Activated T-cell treated with anti-CD3 and anti-CD28 coated beads for 24 hours (primary cell): Measurements from ENCODE around the gene SRPK3.

ENCODE experiments used
- DNase-seq: peaks from one replicate; pipeline ENCODE4 v3.0.0-alpha.2; 2020; ENCODE audit warnings: low read depth

SRPK3 gene

DNA sequence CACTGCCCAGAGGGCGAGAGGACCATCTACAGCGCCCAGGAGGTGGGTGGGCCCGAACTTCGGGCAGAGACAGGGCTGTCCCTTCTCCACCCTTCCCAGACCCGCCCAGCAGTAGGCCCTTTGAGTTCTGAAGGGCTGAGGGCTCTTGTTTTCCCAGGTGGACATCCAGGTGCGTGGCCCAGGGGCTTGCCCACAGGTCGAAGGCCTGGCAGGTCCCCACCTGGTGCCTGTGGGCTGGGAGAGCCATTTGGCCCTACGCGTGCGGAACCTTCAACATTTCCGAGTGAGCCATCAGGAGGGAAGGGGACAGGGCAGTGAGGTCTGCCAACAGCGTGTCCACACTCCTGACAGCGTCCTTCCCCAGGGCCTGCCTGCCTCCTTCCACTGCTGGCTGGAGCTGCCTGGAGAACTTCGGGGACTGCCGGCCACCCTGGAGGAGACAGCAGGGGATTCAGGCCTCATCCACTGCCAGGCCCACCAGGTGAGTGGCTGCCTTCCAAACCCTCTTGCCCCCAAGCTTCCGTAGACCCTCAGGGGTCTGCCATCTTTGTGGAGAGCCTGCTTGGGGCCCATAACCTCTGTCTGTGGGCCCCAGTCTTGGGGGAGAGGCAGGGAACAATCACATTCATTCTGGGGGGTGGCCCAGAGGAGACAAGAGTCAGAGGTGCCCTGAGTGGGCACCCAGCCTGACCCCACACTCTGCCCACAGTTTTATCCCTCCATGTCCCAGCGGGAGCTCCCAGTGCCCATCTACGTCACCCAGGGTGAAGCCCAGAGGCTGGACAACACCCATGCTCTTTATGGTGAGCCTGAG lies 10.0 kb upstream of the SRPK3 start:
- no peak for DNase-seq

DNA sequence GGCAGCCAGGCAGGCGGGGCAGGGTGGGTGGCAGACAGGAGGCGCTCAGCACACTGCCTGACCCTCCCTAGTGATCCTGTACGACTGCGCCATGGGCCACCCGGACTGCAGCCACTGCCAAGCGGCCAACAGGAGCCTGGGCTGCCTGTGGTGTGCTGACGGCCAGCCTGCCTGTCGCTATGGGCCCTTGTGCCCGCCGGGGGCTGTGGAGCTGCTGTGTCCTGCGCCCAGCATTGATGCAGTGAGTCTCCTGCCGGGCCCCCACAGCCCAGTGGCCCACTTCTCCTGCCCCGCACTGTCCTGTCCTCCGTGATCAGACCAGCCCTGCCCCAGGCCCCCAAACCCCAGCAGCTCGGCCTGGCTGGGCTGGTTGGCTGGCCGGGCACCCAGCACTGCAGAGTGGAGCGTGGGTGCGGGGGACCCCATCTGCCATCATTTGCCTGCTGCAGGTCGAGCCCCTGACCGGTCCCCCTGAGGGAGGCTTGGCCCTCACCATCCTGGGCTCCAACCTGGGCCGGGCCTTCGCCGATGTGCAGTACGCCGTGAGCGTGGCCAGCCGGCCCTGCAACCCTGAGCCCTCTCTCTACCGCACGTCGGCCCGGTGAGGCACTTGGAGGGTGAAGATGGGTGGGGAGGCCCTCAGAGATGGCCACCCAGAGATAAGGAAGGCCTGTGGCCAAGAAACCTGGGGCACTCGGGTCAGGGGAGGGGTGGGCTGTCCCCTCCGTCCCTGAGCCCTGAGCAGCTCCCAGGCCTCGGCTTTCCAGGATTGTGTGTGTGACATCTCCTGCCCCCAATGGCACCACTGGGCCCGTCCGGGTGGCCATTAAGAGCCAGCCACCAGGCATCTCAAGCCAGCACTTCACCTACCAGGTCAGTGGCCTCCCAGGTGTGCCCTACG lies 9.2 kb upstream of the SRPK3 start:
- no peak for DNase-seq

DNA sequence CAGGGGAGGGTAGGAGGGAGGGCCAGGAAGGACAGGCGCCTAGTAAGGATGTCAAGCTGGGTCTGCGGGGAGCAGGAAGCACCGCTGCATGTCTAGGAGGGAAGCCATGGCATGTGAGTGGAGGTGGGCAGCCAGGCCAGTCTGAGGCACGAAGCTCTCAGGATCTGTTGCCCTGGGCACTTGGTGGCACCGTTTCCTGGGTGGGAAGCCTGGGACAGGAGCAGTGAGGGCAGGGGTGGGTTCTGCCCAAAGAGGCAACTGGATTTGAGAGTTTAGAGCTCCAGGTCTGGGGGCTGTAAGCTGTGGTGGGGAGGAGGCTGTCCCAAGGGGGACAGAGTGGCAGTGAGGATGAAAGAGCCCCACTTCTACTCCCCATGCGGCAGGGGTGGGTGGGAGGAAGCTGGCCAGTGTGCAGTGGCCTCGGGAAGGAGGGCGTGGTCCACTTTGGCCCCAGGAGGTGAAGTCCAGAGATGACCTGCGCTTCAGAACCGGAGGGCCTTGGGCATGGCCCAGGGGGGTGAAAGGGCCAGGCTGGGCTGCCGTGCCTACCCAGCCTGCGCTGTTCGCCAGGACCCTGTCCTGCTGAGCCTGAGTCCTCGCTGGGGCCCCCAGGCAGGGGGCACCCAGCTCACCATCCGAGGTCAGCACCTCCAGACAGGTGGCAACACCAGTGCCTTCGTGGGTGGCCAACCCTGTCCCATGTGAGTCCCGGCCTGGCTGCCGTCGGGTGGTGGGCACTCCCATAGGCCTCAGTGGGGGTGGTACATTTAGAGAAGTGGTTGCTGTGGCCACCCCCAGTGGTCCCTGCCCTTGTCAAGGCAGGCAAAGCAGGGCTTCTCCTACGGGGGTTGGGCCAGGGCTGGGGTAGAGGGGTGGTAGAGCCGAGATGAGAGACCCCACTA lies 8.3 kb upstream of the SRPK3 start:
- no peak for DNase-seq

DNA sequence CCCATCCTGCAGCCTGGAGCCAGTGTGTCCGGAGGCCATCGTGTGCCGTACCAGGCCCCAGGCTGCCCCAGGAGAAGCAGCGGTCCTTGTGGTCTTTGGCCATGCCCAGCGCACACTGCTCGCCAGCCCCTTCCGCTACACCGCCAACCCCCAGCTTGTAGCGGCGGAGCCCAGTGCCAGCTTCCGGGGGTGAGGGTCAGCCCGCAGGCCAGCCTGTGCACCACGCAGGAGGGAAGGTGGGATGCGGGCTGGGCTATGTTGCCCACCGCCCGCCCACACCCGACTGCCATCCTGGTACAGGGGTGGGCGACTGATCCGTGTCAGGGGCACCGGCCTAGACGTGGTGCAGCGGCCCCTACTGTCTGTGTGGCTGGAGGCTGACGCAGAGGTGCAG lies 7.6 kb upstream of the SRPK3 start:
- DNase-seq: no peak

DNA sequence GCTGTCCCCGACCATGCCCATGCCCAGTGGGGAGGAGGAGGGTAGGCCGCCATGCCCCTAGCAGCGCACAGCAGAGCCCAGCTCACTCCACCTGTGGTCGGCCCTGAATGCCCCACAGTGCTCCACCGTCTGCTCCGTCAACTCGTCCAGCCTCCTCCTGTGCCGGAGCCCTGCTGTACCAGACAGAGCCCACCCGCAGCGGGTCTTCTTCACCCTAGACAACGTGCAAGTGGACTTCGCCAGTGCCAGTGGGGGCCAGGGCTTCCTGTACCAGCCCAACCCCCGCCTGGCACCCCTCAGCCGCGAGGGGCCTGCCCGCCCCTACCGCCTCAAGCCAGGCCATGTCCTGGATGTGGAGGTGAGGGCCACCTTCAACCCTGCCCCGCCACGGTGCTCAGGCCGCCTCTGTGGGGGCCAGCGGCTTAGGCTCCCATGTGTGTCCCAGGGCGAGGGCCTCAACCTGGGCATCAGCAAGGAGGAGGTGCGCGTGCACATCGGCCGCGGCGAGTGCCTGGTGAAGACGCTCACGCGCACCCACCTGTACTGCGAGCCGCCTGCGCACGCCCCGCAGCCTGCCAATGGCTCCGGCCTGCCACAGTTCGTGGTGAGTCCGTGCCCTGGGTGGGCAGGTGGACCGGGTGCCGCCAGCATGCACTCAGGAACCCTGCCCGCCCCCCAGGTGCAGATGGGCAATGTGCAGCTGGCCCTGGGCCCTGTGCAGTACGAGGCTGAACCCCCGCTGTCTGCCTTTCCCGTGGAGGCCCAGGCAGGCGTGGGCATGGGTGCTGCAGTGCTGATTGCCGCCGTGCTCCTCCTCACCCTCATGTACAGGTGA lies 6.9 kb upstream of the SRPK3 start:
- no peak for DNase-seq

DNA sequence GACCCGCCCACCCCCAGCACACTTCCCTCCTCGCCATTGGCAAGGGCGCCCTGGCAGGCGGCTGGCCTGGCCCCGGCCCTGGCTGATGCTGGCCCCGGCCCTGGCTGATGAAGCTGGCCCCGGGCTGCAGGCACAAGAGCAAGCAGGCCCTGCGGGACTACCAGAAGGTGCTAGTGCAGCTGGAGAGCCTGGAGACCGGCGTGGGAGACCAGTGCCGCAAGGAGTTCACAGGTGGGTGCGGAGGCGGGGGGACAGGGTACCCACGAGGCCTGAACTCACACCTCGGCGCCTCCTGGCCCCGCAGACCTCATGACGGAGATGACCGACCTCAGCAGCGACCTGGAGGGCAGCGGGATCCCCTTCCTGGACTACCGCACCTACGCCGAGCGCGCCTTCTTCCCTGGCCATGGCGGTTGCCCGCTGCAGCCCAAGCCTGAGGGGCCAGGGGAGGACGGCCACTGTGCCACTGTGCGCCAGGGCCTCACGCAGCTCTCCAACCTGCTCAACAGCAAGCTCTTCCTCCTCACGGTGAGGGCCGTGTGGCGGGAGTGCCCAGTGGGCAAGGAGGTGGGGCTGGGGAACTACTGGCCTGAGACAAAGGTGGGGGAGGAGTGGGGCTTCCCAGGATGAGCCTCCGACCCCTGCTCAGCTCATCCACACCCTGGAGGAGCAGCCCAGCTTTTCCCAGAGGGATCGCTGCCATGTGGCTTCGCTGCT lies 6.1 kb upstream of the SRPK3 start:
- DNase-seq: no peak

DNA sequence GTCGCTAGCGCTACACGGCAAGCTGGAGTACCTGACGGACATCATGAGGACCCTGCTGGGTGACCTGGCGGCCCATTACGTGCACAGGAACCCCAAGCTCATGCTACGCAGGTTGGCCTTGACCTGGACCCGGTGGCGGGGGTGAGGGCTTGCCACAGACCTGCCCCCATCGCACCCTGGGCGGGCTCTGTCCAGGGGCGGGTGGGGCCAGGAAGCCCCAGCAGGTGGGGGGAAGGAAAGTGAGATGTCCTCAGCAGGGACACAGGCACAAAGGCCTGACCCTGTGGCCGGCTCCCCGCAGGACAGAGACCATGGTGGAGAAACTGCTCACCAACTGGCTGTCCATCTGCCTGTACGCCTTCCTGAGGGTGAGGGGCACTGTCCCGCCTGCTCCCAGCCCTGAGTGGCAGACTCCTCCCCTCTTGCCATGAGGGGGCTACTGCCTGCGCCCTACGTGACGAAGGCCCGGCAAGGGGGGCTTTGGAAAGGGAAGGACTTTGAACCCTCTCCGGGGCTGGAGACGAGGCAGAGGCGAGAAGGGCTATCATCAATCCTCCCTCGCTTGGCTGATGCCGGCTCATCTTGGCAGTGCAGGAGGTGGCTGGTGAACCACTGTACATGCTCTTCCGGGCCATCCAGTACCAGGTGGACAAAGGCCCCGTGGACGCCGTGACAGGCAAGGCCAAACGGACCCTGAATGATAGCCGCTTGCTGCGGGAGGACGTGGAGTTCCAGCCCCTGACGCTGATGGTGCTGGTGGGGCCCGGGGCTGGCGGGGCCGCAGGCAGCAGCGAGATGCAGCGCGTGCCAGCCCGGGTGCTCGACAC lies 5.3 kb upstream of the SRPK3 start:
- DNase-seq: no peak

DNA sequence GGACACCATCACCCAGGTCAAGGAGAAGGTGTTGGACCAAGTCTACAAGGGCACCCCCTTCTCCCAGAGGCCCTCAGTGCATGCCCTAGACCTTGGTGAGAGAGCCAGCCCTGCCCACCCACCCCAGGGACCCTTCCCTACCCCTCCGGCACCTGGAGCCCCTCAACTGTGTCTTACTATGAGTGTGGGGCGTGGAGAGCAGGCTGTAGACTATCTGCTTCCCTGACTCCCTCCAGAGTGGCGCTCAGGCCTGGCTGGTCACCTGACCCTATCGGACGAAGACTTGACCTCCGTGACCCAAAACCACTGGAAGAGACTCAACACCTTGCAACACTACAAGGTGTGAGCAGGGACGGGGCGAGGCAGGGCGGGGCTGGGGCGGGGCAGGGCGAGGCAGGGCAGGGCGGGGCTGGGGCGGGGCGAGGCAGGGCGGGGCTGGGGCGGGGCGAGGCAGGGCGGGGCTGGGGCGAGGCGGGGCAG lies 4.7 kb upstream of the SRPK3 start:
- no peak for DNase-seq

DNA sequence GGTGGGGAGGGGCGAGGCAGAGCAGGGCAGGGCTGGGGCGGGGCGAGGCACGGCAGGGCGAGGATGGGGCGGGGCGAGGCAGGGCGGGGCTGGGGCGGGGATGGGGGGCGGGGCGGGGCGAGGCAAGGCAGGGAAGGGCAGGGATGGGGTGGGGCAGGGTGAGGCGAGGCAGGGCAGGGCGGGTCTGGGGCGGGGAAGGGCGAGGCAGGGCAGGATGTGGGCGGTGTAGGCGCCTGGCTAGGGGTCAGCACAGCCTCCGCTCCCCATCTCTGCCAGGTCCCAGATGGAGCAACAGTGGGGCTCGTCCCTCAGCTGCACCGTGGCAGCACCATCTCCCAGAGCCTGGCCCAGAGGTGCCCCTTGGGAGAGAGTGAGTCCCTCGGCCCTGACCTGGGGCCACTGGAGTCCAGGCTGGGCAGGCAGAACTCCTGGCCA lies 4.2 kb upstream of the SRPK3 start:
- DNase-seq: no peak

DNA sequence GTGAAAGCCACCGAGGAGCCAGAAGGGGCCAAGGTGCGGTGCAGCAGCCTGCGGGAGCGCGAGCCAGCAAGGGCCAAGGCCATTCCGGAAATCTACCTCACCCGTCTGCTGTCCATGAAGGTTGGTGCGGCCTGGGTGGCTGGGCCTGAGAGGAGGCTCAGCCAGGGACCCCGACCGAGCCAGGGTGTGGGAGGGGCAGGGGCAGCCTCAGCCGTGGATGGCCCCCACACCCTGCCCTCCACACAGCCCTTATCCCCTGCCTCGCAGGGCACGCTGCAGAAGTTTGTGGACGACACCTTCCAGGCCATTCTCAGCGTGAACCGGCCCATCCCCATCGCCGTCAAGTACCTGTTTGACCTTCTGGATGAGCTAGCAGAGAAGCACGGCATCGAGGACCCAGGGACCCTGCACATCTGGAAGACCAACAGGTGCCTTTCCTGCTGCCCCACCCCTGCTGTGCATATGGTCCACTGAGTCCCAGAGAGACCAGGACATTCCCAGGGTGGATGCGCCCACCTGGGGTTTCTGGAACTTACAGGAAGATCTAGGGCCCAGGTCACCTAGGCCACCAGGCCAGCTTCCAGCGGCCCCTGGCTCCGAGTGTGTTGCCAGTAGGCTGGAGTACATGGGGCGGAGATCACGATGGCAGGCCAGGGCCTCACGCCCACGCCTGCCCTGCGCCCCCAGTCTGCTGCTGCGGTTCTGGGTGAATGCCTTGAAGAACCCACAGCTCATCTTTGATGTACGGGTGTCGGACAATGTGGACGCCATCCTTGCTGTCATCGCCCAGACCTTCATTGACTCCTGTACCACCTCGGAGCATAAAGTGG lies 3.4 kb upstream of the SRPK3 start:
- no peak for DNase-seq

DNA sequence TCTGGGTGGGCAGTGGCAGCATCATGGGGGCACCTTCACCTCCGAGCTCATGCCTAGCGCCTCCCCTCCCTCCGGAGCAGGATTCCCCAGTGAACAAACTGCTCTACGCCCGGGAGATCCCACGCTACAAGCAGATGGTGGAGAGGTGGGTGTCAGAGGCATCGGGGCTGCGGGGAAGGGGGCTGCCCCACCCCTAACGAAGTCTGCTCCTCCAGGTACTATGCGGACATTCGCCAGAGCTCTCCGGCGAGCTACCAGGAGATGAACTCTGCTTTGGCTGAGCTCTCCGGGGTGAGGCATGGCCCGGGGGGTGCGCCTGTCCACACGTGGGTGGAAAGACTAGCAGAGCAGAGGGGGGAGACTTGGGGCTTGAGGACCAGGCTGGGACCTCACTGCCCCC lies 2.7 kb upstream of the SRPK3 start:
- no peak for DNase-seq

DNA sequence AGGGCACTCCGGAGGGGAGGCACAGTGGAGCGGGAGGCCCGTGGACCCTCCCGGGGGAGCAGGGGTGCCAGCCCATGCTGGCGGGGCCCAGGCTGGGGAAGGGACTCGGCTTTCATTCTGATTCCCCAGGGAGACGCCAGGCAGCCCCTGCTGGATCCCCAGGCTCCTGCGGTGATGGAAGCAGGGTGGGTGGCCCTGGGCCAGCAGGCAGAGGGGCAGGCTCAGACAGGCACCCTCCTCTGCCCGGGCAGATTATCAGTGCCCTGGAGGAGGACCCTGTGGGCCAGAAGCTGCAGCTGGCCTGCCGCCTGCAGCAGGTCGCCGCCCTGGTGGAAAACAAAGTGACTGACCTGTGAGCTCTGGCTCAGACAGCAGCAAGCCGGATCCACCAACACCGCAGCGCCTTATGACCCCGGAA lies 2.1 kb upstream of the SRPK3 start:
- no peak for DNase-seq

DNA sequence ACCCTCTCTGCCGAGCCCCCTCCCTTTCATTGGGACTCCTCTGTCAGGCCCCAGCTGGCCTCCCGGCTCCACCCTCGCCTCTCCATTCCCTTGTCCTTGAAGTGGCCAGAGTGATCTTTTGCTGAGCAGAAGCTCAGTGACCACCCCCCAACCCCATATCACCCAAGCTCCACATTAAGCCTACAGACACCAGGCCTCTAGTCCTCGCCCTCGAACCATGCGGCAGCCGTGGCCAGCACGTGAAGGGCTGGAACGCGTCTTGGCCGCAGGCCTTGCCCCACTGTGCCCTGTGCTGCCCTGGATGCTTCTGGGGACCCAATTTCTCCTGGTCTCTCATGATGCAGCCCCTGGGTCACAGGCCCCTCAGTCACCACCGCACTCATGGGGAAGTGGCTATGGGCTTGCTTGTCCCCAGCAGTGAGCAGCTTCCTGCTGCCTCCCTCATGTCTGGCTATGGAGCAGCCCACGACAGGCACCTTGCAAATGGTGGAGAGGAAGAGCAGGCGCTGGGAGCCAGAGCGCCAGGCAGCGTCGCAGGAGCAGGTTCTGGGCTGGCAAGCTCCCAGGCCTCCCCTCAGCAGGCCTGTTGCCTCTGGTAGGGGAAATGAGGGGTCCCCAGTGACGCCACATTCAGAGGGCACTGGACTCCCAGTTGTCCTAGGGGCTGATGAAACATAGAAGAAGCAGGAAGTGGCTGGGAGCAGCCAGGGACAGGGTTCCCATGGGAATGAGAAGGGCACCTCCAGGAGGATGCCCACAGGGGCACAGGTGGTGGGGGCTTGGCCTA lies 757 bp upstream of the SRPK3 start:
- no peak for DNase-seq

DNA sequence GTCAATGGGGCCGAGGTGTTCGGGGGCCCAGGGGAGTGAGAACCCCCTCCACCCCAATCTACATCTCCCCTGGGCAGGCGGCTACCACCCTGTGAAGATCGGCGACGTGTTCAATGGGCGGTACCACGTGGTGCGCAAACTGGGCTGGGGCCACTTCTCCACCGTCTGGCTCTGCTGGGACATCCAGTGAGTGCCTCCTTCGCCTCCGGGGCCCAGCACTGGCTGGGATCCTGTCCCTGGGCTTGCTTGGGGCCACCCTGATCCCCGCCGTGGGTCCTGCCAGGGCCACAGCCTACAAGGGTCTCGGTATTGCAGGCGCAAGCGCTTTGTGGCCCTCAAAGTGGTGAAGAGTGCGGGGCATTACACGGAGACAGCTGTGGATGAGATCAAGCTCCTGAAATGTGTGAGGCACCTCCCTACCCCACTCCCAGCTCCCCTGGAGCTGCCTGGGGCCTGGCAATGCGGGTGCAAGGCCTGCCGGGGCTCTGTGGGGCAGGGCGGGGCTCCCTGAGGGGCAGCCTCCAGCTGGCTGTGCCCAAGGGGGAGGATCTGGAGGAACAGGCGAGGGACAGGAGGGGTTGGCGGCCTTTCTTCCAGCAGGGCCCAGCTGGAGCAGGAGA lies 697 bp downstream of the SRPK3 start:
- DNase-seq: no peak

DNA sequence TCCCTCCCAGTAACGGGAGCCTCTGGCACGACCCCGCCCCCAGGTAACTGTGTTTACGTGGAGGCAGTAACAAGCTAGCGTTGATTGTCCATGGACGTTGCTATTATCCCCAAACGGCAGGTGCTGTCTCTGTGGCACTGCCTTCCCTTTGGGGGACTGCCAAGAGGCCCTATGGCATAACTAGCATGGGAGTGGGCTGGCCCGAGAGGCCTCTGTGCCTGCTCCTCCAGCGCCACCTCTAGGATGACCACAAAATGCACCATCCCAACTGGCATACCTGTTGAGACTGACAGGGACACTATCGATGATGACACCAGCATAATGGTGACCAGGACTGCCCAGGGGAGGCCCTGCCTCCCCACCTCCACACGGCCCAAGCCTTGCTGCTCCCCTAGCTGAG lies 1.5 kb downstream of the SRPK3 start:
- DNase-seq: no peak

DNA sequence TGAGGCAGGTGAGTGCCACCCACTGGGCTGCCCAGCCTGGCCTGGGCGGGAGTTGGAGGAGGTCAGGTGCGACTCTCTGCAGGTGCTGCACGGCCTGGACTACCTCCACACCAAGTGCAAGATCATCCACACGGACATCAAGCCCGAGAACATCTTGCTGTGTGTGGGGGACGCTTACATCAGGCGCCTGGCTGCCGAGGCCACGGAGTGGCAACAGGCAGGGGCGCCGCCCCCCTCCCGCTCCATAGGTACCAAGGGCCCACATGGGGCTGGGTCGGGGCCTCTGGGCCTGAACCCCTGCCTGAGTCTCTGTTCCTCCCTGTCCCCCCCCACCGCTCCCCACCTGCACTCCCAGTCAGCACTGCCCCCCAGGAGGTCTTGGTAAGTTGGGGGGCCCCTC lies 2.0 kb downstream of the SRPK3 start:
- no peak for DNase-seq

DNA sequence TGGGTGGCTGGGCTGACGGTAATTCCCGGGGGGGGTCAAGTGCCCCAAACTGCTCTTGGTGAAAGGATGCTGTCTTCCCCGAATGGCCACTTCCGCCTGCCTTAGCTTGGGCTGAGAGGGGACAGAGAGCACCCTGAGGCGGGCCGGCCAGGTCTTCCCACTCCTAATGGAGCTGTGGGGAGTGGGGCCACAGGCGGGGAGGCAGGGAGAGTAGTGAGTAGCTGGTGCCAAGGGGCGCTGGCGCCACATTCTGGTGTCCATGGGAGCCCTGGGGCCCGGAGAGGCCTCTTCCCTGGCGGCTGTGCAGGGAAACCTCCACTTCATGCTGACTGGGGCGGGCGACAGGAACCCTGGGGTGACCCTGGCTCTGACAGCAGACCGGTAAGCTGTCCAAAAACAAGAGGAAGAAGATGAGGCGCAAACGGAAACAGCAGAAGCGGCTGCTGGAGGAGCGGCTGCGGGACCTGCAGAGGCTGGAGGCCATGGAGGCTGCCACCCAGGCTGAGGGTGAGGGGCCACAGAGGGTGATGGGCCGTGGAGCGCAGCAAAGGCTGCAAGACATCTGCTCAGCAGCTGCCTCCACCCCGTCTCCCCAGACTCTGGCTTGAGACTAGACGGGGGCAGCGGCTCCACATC lies 2.7 kb downstream of the SRPK3 start:
- no peak for DNase-seq
